SHP77 treated with DMSO at 0.1 percent for 48 hours (cell line): Measurements from ENCODE around the gene SUSD3.

Source experiments
- DNase-seq: peaks from one replicate; lab custom pipeline; 2025; lab: John Stamatoyannopoulos, UW

SUSD3 gene

DNA sequence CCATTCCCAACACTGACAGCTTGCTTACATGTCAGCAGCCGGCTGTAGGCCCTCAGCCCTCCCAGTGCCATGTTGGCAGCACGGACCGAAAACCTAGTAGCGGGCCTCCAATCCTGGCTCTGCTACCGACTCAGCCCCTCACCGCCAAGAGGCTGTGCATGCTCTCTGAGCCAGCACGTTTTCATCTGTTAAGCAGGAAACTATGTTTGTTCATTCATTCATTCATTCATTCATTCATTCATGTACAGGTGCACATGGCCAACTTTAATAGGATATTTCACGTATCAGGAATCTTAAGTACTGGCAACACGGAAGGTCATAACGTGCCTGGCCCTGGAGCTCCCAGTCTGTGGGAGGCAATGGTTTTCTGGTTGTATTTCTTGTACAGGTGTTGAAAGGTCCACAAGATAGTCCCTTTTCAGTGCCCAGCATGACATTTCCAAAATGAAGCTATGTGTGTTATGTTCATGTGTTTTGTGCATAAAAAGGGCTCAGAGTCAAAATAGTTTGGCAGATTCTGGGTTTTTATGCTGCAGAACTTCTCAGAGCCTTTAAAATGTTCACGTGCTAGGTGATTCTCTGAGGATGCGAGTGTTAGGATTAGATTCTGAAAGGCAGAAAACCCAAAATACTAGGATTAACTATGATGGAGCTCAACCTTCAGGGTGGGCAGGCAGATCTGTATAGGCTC is 17.7 kb downstream of the SUSD3 start:
- DNase-seq: no peak

DNA sequence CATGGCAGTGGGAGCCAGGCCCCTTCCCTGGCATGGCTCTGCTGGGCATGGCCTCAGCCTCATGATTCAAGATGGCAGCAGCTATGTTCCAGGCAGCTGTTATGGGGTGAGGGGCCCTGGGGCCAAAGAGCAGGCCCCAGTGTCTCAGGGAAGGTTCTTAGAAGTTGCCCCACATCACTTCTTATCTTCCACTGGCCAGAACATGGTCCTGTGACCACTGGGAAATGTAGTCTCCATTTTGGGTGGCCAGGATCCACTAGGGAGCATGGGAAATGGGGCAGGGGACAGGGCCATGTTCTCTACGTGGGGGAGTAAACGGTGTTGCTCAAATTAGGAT is 18.3 kb downstream of the SUSD3 start:
- no peak for DNase-seq

DNA sequence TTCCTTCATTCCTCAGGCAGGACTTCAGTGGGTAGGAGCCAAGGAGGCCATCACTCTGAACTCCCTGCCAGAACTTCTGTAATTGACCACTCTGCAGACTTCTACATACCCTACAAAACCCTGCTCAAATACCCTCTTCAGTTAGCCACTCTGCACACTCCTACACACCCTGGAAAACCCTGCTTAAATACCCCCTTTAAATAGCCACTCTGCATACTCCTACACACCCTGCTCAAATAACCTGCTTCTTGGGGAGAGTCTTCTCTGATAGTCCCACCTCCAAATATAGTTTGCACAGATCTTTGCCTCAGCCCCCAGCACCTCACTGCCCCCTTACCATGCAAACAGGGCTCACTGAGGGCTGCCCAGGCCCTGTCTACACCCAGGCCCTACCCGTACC is 18.9 kb downstream of the SUSD3 start:
- DNase-seq: no peak

DNA sequence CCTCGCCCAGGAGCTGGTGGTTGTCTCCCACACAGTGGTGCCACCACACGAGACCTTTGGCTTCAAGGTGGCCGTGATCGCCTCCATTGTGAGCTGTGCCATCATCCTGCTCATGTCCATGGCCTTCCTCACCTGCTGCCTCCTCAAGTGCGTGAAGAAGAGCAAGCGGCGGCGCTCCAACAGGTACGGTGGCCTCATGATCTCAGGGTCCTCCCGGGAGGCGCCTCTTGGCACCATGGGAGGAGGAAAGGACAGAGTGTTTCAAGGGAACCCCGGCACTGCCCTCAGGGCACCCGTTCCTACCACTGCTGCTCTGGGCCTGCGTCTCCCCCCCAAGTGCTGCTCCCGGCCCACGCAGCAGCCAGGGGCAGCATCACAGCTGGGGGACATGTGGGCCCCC is 19.3 kb downstream of the SUSD3 start:
- no peak for DNase-seq

DNA sequence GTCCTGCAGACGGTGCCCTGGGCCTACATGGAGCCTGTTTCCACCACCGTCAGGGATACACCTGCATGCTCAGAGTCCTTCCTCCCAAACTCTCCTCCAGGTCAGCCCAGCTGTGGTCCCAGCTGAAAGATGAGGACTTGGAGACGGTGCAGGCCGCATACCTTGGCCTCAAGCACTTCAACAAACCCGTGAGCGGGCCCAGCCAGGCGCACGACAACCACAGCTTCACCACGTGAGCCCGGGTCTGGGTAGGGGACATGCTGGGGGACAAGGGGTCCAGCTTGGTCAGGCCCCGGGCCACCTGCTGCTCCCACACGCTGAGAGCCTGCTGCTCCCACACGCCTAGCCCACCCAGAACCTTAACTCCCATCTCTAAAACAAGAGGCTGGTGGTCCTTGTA is 20.9 kb downstream of the SUSD3 start:
- DNase-seq: no peak

DNA sequence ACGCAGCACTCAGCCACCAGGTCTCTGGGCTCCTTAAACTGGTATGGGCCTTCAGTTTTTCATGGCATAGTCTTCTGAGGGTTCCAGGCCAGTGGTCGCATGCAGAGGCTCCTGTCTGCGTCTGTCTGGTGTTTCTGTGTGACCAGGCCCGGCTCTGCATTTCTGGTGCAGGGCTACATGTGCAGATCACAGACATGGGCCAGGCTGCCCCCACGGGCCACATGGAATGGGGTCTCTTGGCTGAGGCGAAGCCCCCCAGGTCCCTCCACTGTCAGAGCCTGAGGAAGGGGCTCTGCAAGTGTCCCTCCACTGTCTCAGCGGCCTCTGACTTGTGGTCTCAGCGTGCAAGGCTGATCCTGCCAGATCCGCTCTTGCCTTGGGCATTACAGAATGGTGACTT is 21.9 kb downstream of the SUSD3 start:
- no peak for DNase-seq

DNA sequence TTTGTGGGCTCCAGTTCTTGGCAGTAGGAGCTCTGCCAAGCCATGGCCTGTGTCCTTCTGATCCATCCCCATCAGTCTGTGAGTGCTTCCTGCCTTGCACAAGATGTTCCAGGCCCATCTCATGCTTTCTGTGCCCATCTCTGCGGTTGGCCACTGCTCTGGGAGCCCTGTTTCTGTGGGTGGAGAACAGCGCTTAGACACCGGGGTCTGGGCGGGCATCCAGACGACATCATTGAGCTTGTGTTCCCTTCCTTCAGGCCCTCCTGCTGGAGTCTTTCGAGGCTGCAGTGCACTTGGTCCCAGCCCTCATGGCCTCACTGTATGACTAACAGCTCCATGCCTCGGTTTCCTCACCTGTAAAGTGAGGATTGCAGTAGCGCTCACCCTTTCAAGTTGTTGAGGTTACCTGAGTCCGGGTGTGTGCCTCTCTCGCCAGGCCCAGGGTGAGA is 22.6 kb downstream of the SUSD3 start:
- no peak for DNase-seq

DNA sequence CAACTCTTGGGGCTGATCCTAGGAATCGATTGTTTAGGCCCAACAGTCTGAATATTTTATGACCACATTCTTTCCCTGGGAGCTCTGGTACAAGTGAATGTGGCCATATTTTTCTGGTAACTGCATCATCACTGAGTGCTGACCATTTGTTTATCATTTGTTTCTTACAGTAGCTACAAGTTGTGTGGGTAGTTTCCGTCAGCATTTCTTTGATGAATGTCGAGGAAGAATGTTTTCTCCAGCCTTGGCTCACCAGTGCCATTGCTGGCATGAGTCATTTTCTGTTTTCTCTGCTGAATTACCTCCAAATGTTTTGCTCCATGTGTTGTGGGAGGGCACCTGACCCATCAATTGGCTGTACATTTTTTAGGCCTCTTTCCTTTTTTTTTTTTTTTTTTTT is 23.4 kb downstream of the SUSD3 start:
- DNase-seq: no peak

DNA sequence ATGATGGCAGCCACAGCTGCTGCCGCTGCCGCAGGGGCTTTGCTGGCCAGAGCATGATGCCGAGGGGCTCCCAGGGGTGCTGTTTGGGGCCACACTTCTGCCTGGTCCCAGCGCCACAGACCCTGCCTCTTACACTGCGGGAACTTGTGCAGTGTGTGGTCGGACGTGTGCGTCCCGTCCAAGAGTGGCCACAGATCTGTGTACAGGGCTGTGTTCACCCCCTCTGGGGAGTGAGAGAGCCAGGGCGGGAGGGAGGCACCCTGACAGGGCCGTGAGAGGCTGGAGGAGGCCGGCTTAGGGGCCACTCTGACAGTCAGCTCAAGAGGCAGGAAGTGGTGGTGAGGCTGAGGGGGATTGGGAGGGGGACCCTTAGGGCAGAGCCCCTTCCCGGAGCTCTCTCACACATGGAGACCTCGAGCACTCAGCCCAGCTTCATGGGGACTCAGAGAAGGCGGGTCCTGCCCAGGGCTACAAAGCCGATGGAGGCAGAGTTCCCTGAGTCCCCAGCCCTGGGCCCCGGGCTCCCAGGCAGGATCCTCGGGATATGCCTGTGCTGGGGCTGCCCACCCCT is 24.4 kb downstream of the SUSD3 start:
- no peak for DNase-seq

DNA sequence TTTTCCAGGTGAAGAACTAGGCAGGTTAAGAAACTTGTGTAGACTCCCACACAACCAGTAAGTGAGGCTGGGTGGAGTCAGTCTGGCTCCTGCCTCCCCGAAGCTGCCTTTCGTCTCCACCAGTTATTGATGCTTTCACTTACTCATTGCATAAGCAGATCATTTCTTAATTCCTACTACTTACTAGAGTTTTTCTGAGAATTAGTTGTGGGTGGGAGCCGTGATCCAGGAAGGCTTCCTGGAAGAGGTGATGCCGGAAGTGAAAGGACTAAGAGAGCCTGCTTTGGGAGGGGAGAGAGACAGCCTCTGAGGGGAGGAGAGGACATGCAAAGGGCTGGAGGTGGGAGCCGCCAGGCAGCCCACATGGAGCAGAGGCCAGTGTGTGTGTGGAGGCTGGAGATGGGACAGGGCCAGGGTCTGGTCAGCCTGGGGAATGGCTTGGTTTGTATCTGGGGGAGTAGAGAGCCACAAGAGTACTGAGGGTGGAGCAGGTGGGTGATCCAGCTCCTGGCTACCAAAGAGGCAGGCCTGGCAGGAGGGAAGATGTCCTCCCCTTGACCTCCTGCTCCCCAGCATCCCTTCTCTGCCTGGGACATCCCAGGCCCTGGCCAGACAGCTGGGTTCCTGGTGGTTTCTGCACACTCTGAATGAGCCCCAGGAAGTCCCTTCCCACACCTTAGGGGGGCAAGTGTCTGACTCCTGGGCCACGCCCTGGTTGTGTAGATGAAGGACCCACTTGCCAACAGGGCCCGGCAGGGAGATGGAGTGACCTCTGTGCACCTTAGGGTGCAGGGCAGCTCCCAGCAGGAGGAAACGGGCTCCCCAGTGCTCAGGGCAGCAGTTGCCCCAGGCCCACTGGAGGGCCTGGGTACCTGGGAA is 25.3 kb downstream of the SUSD3 start:
- no peak for DNase-seq

DNA sequence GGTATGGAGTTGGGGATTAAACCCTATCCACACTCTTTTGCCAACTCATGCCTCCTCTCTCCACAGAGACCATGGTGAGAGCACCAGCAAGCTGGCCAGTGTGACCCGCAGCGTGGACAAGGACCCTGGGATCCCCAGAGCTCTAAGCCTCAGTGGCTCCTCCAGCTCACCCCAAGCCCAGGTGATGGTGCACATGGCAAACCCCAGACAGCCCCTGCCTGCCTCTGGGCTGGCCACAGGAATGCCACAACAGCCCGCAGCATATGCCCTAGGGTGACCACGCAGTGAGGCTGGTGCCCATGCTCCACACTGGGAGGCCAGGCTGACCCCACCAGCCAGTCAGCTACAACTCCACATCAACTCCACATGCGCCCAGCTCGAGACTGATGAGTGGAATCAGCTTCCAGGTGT is 26.0 kb downstream of the SUSD3 start:
- DNase-seq: no peak

DNA sequence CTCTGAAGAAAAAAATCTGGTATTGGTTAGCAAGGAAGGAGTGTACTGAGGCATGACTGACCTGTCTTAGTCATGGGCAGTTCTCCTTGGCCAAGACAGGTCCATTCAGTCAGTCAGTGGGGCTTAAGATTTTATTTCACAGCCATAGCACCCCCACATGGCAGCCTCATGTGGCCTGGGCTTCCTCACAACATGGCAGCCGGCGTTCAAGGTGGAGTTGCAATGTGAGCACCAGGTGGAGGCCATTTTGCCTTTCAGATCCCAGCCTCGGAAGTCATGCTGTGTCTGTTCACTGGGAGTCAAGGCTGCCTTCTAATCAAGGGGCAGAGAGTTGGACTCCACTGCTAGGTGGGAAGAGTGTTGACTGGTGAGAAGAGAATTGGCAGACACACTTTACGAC is 27.2 kb downstream of the SUSD3 start:
- no peak for DNase-seq

DNA sequence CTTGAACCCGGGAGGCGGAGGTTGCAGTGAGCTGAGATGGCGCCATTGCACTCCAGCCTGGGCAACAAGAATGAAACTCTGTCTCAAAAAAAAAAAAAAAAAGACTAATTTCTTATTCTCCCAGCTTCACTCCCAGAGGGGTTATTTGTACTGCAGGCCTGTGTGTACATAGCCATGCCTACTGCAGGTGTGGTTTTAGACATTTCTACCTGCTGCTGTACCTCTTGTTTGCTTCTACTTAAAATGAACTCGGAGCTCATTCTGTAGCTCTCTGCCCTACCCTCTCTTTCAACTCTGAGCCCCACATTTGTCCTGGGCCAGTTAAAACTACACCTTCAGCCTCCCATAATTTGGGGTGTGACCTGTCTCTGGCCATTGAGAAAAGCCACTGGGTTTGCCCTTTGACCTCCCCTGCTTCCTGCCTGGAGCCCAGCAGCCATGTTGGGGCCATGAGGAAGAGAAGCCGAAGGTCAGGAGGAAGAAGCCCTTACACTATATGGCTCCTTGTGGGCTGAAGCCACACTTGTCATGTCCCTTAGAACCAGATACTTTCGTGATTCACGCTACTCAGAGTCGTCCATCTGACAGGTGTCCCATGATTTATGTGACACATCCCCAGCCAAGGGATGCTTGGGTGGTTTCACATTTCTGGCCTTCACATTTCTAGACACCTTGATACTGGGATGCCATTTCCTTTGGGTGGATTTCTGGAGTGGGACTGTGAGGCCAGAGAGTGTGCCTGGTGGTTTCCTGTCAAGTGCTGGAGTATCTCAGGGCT is 28.1 kb downstream of the SUSD3 start:
- DNase-seq: no peak

DNA sequence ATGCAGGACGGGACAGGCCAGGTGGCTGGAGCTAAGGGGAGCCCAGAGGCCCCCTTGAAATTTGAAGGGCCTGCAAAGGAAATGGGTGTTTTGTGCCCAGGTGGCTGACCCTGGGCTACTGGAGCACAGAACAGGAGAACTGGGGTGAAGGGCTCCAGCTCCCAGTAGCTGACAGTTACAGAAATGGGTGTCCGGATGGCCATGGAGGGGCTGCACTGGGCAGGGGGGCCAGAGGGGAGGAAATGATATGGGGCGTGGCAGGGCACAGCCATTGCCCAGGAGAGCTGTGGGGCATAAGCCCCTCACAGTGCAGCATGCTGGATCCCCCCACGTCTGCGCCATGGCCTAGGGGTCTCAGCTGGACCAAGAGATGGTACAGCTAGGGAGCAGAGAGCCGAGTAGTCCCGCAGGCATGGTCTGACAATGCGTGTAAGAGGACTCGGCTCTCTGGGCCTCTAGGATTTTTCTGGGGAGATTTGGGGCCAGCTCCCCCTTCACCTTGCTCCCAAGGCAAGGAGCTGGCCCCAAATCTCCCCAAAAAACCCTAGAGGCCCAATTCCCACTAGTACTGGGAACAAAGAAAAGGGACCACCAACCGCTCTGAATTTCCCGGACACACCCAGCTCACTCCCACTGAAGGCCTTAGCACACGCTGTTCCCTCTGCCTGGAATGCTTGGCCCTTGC is 29.6 kb downstream of the SUSD3 start:
- no peak for DNase-seq

DNA sequence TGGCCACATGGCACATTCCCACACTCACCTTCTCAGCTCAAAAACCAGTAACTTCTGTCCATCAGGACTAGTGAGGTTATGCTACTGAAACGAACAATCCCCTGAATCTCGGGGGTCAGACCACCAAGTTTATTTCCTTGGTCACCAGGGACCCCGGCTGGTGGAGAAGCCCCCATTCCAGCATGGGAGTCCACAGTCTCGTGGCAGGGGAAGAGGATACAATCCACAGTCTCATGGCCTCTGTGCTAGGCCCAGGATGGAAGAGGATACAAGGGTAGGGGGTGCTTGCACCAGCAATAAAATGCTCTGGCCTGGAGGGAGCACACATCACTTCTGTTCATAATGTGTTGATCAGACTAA is 30.1 kb downstream of the SUSD3 start:
- DNase-seq: no peak

DNA sequence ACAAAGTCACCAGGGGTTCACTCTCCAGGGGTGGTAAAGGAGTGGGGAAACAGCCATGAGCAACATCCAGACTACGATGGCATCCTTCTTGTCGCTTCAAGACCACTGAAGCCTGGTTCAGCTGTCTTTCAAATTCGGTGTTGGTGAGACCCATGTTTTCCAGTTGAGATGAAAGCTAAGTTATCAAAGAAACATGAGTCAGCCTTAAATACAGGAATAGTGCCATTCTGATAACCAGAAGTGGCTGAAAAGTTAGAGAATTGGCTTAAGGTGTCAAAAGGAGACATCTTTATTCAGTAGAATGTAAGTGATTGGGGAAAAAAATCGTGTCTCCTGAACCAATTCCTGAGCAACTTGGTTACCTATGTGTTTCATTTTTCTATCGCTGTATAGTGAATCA is 30.5 kb downstream of the SUSD3 start:
- no peak for DNase-seq

DNA sequence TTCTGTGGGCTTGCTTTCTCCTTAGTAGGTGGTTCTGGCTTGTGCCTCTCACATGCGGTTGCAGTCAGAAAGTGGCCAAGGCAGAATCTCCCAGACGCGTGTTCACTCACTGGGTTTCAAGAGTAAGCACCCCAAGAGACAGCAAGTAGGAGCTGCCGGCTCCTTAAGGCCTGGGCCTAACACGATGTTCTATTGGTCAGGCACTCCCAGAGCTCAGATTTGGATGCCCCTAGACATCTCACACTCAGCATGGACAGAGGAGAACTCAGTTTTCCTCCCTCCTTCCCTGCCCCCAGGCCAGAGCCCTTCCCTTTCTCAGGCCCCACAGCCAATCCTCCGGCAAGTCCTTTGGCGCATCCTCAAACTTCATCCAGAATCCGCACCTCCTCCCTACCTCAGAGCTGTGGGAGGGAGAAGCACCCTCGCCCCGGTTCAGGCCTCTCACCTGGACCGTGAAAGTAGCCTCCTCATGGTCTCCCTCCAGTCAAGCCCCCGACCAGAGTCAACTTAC is 31.0 kb downstream of the SUSD3 start:
- no peak for DNase-seq

DNA sequence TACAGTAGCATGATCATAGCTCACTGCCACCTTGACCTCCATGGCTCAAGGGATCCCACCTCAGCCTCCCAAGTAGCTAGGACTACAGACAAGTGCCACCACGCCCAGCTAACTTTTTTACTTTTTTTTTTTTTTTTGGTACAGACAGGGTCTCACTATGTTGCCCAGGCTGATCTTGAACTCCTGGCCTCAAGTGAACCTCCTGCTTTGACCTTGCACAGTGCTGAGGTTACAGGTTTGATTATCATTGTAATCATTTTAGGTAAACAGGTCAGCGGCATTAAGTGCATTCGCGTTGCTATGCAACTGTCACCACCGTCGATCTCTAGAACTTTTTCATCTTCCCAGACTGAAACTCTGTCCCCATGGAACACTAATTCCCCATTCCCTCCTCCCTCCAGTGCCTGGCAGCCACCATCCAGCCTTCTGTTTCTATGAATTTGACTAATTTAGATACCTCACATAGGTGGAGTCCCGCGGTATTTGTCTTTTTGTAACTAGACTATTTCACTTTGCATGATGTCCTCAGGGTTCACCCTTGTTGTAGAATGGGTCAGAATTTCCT is 31.7 kb downstream of the SUSD3 start:
- DNase-seq: no peak

DNA sequence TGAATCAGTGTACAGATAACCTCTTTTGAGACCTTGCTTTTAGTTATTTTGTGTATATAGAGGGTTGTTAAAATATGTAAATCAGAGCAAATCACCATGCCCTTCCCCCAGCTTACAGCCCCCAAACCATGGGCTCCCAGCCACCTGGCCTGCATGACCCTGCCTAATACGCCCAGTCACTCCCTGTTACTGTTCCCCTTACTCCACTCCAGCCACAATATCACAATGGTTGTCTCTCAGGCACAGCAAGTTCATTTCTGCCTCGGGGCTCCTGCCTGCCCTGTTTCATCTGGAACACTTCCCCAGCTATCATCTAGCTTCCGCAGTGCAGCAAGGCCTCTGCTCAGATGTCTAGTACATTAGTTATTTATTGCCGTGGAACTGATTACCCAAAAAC is 32.6 kb downstream of the SUSD3 start:
- DNase-seq: no peak

DNA sequence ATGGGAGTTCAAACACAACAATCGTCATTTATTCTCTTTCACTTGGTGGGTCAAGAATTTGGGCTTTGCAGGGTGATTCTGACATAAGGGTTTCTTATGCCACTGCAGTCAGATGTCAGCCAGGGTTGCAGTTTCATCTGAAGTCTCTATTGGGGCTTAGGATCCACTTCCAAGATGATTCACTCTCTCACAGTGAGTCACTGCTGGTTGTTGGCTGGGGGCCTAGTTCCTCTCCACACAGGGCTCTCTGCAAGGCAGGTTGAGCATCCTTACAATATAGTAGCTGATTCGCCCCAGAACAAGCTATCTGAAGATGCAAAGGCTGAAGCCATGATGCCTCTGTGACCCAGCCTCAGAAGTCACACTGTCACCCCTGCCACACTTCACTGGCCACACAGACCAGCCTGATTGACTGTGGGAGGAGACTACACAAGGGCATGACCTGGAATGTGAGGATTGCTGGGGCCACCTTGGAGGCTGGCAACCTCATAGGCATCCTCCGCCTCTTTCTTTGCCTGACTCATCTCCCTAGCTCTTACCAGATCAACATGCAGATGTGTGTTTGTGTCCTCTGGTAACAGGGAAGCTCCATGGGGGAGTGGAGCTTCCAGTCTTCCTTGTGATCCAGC is 33.1 kb downstream of the SUSD3 start:
- no peak for DNase-seq
